ENCODE results near the gene WDR19.
"Not testable (repeated sequence)": the region's sequence is repeated elsewhere in the genome, so short reads cannot be mapped to it uniquely, and the experiment has no call there.

- TF ChIP-seq CTCF, POLR2A (IDR thresholded peaks at IDR 0.05): not testable (repeated sequence)
These were observed 44.1 kb upstream of the WDR19 start for GRCh38 chr4:39138227-39138626.
